ENCODE data around the gene DRC3.
A peak's percentile ranks its signal among the peaks of the same experiment; 100 is the strongest.
"Not testable (repeated sequence)": the region's sequence is repeated elsewhere in the genome, so short reads cannot be mapped to it uniquely, and the experiment has no call there.

DRC3 gene

GRCh38 chr17:17993852-17994251 lies 21.2 kb downstream of the DRC3 start:
- no peak for DNase-seq (ENCODE audit: low read depth in 2 of 2)

GRCh38 chr17:17994271-17995069 lies 21.8 kb downstream of the DRC3 start:
- DNase-seq (ENCODE audit: low read depth in 2 of 2): peak; percentile 5 to 6

- not testable (repeated sequence) for DNase-seq (ENCODE audit: low read depth in 2 of 2)
Observed at GRCh38 chr17:17995887-17996286, 23.2 kb downstream of the DRC3 start.

GRCh38 chr17:17998934-17999333 lies 26.3 kb downstream of the DRC3 start:
- no peak for DNase-seq (ENCODE audit: low read depth in 2 of 2)

- no peak for DNase-seq (ENCODE audit: low read depth in 2 of 2)
Observed at GRCh38 chr17:17999364-18000029, 26.8 kb downstream of the DRC3 start.

GRCh38 chr17:18000030-18000408 lies 27.4 kb downstream of the DRC3 start:
- no peak for DNase-seq (ENCODE audit: low read depth in 2 of 2)

GRCh38 chr17:18002171-18002570 lies 29.5 kb downstream of the DRC3 start:
- no peak for DNase-seq (ENCODE audit: low read depth in 2 of 2)

GRCh38 chr17:18004345-18004744 lies 31.7 kb downstream of the DRC3 start:
- no peak for DNase-seq (ENCODE audit: low read depth in 2 of 2)

GRCh38 chr17:18004884-18005305 lies 32.2 kb downstream of the DRC3 start:
- no peak for DNase-seq (ENCODE audit: low read depth in 2 of 2)

- DNase-seq (ENCODE audit: low read depth in 2 of 2): no peak
Observed at GRCh38 chr17:18005496-18005895, 32.8 kb downstream of the DRC3 start.

GRCh38 chr17:18006495-18007239 lies 34.0 kb downstream of the DRC3 start:
- DNase-seq (ENCODE audit: low read depth in 2 of 2): no peak

- DNase-seq (ENCODE audit: low read depth in 2 of 2): no peak
Observed at GRCh38 chr17:18008496-18009268, 36.0 kb downstream of the DRC3 start.

- DNase-seq (ENCODE audit: low read depth in 2 of 2): no peak
Observed at GRCh38 chr17:18009609-18010420, 37.2 kb downstream of the DRC3 start.

GRCh38 chr17:18011286-18011685 lies 38.6 kb downstream of the DRC3 start:
- no peak for DNase-seq (ENCODE audit: low read depth in 2 of 2)

- DNase-seq (ENCODE audit: low read depth in 2 of 2): no peak
Observed at GRCh38 chr17:18014006-18014405, 41.3 kb downstream of the DRC3 start.

GRCh38 chr17:18015593-18015992 lies 42.9 kb downstream of the DRC3 start:
- no peak for DNase-seq (ENCODE audit: low read depth in 2 of 2)

GRCh38 chr17:18016426-18016825 lies 43.8 kb downstream of the DRC3 start:
- DNase-seq (ENCODE audit: low read depth in 2 of 2): no peak

- DNase-seq (ENCODE audit: low read depth in 2 of 2): no peak
Observed at GRCh38 chr17:18017958-18018357, 45.3 kb downstream of the DRC3 start.

- DNase-seq (ENCODE audit: low read depth in 2 of 2): no peak
Observed at GRCh38 chr17:18018411-18018921, 45.8 kb downstream of the DRC3 start.

GRCh38 chr17:18019838-18020154 lies 47.1 kb downstream of the DRC3 start:
- no peak for DNase-seq (ENCODE audit: low read depth in 2 of 2)

GRCh38 chr17:18020971-18021370 lies 48.3 kb downstream of the DRC3 start:
- DNase-seq (ENCODE audit: low read depth in 2 of 2): no peak

All from stimulated activated CD8-positive, alpha-beta memory T cell treated with anti-CD3 and anti-CD28 coated beads, Interleukin-2, amount 100 ng/mL, for 48 hours (primary cell).